GM12801 (cell line): Measurements from ENCODE around the gene NAB1.

ENCODE experiments used
- CTCF ChIP-seq: IDR thresholded peaks from one replicate; pipeline ENCODE4 v1.5.1; 2011; ENCODE audit warnings: control low read depth; ENCODE audit not compliant: insufficient read length; ENCODE audit errors: extremely low read depth

Gene NAB1

GRCh38 chr2:190668892-190669291 lies 20.0 kb downstream of the NAB1 start:
- no peak for TF ChIP-seq CTCF

DNA sequence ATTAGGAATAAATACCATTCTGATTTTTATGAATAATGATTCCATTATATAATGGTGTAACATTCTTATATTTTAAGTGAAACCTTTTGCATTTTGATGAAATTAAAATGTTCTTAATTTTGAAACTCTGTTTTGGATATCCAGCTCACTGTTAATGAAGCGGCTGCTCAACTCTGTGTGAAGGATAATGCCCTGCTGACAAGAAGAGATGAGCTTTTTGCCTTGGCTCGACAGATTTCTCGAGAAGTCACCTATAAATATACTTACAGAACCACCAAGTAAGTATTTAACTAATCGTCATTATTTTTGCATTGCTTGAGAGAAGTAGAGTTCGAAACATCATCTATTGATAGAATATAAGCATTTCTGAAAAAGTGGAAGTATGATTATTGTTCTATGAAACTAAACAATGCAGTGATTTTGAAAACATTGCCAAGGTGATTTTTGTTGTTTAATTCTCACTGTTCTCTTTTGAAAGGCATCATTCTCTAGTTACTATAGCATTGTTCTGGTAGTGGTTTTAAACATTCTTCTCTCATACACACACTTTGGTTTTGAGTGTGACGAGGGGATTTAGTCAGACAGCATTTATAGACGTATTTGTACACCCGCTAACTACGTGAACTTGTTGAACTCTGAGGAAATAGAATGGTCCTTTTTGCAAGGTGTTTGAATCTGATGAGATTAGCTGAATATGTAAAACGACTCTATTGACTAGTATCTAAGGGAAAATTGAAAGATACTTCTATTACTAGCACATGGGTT lies 21.5 kb downstream of the NAB1 start:
- no peak for TF ChIP-seq CTCF

DNA sequence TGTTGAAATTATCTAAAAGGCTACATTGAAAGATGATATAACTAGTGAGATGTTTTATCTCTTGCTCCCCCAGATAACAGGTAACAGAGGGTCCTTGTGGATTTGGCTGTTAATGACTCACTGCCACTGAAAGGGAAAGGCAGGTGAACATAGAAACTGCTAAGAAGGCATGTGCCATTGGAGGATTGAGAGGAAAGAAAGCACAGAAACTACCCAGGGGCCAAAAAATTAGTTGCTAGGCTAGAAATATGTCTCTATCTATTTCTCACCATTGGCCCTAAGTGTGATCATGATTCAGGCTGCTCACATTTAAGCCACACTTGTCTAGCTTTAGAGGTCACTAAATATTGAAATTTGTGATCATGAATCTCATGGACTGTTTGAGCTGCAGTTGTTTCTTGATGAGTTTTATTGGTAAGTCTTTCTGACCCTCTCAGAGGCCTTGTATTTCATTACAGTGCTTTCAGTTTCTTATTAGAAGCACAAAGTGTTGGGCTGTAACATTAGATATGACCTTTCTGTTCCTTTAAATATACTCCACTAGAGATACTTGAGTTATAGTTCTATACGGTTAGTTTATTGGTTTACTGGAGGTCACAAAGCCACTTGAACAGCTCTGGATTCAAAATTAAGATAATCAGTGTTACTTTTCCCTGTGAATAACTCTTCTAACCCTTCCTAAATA lies 26.2 kb downstream of the NAB1 start:
- no peak for TF ChIP-seq CTCF

DNA sequence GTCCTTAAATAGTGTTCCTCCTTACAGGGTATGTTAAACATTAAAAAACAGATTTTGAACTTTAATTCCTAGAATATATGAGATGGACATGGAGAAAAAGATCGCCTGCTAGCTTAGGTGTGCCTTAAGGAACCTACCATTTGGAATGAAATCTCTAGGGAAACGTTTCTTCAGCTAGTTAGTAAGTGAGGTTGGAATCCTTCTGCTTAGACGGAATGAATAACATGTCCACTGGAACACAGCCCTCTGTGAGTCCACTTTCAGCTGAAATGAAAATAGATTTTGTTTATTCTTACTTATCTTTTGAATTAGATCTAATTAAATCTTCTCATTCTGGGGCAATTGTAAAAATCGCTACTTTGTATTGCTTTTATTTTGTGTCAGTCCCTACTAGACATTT lies 28.4 kb downstream of the NAB1 start:
- no peak for TF ChIP-seq CTCF

GRCh38 chr2:190678444-190679162 lies 29.7 kb downstream of the NAB1 start:
- no peak for TF ChIP-seq CTCF

DNA sequence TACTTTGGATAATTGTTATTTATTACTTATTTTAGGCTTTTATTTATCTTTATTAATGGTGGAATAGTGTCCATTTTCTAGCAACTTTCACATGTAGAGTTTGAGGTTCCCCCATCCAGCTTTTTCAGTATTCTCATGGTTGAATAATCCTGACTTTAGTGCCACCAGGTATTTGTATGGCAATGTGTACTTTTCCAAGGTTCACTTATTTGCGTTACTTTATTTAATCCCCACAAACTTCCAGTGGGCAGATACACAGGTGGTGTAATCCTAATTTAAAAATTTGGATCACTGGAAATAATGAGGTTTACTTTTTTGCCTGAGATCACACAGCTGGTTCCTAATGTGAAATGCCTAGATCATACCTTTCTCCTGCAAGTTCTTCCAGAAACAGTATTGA lies 30.5 kb downstream of the NAB1 start:
- TF ChIP-seq CTCF = no peak

DNA sequence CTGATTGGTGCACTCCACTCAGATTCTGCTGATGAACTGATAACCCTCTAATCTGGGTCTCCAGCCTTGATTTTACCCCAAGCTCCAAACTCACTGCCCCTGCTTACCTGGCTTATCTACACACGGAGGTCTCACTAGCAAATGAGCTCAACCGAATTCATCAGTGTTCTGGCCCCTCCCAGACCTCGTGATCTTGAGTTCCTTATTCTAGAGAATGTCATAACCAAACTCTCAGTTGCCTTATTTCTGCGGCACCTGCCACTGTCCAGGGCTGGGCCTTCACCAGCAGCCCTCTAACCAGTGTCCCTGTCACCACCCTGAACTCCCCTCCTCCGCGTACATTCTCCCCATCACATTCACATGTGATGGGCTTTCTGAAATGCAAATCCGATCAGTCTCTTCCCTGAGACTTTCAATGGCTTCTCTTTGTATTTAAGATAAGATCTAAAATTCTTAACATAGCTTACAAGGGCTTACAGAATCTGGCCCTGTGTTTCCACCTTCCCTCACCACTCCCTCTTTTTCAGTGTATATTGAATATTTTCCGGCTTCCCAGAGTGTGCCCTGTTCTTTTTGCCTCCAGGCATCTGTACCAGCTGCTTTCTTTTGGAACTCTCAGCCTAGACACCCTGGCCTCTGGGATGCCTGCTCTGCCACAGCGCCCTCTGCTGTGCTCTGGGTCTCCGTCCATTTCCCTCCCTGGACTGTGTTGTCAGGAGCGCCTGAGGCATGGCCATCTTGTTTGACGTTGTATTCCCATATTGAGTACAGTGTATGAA lies 31.1 kb downstream of the NAB1 start:
- TF ChIP-seq CTCF = peak; percentile 38
